GM19193 (cell line): ENCODE results near the gene SCAP.

ENCODE experiments used
- POLR2A ChIP-seq: IDR thresholded peaks from 4 replicates; pipeline ENCODE4 v1.6.1; 2011; ENCODE audit not compliant: insufficient read depth, insufficient read length; ENCODE audit errors: extremely low read depth

Gene SCAP

GRCh38 chr3:47495111-47495510, 19.4 kb upstream of the SCAP start:
- TF ChIP-seq POLR2A, result no peak

- no peak for TF ChIP-seq POLR2A
Observed at GRCh38 chr3:47491777-47492176, 16.0 kb upstream of the SCAP start.

GRCh38 chr3:47491186-47491585, 15.4 kb upstream of the SCAP start:
- TF ChIP-seq POLR2A, result no peak

- no peak for TF ChIP-seq POLR2A
Observed at GRCh38 chr3:47487265-47487664, 11.5 kb upstream of the SCAP start.

- TF ChIP-seq POLR2A, result no peak
Observed at GRCh38 chr3:47485812-47486211, 10.1 kb upstream of the SCAP start.

- TF ChIP-seq POLR2A, result no peak
Observed at GRCh38 chr3:47482366-47482765, 6.6 kb upstream of the SCAP start.

- no peak for TF ChIP-seq POLR2A
Observed at GRCh38 chr3:47479826-47480160, 4.1 kb upstream of the SCAP start.

- no peak for TF ChIP-seq POLR2A
Observed at GRCh38 chr3:47478022-47478421, 2.3 kb upstream of the SCAP start.

- TF ChIP-seq POLR2A, result no peak
Observed at GRCh38 chr3:47476644-47477199, 981 bp upstream of the SCAP start.

- TF ChIP-seq POLR2A, result no peak
Observed at GRCh38 chr3:47476330-47476626, 537 bp upstream of the SCAP start.

- TF ChIP-seq POLR2A, result no peak
Observed at GRCh38 chr3:47475029-47475569, 642 bp downstream of the SCAP start.

- no peak for TF ChIP-seq POLR2A
Observed at GRCh38 chr3:47473391-47473790, 2.4 kb downstream of the SCAP start.

- TF ChIP-seq POLR2A, result no peak
Observed at GRCh38 chr3:47469616-47470015, 6.1 kb downstream of the SCAP start.

GRCh38 chr3:47464588-47464987, 11.2 kb downstream of the SCAP start:
- TF ChIP-seq POLR2A, result no peak

GRCh38 chr3:47456984-47457383, 18.8 kb downstream of the SCAP start:
- no peak for TF ChIP-seq POLR2A

GRCh38 chr3:47455806-47456452, 19.8 kb downstream of the SCAP start:
- TF ChIP-seq POLR2A, result no peak
